HL-60/S4 treated with phorbol 12-myristate 13-acetate at 8.2 ng/mL for 4 days and 3 days (cell line): Measurements from ENCODE around the gene MMD2.
"Not testable (repeated sequence)": the region's sequence is repeated elsewhere in the genome, so short reads cannot be mapped to it uniquely, and the experiment has no call there.

ENCODE experiments used
- in situ Hi-C: fragments of 300-500 bp; cut with MboI; formaldehyde crosslinking; loops from 2 replicates; pipeline ENCODE4 v1.15.0; 2022; ENCODE audit warnings: low sequenced_read_pairs

MMD2 gene

GRCh38 chr7:4958477-4959301, at the start of gene MMD2:
MMD2 (minus strand) TSS chr7:4959187; CDS start chr7:4959017, 170 bp downstream.
- in situ Hi-C loops: no loop called here

GRCh38 chr7:5005066-5005465, 46.1 kb upstream of the MMD2 start:
- in situ Hi-C loops: no loop called here

- in situ Hi-C loops: no loop called here
These were observed 42.9 kb upstream of the MMD2 start for GRCh38 chr7:5001911-5002310.

DNA sequence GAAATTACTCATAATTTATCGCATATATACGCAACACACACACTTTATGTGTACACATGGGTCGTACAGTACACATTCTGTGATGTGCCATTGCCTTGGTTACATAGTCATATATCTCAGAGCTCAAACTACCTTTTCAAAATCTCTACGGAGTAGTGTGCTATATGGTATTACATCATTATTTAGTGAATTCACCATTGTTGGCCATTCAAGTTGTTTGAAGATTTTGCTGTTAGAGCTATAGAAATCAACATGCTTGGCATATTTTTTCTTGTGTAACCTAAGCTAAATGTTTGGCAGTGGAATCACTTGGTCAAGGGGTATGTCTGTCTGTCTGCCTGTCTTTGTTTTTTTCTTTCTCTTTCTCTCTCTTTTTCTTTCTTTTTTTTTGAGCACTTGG, 42.0 kb upstream of the MMD2 start:
- in situ Hi-C loops: no loop called here

DNA sequence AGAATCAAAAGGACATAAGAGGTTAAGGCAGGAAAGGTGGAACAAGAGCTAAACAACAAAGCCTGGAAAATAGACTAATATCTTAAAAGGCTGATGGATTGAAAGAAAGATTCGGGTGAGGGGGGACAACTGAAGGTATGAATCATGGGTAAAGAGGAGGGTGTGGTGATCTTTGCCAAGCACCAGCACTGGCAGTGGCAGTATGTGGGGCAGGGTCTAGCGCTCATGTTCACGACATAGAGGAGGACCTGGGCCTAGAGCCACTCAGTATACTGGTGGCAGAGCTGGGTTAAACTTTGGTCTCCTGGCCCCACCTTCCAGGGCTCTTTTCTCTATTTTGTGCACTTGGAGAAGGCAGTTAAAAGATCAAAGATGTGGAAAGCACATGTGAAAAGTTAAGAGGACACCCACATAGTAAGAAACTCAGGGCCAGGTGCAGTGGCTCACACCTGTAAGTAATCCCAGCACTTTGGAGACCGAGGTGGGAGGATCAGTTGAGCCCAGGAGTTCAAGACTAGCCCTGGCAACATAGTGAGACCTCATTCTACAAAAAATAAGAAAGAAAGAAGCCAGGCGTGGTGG, 40.5 kb upstream of the MMD2 start:
- in situ Hi-C loops: no loop called here

GRCh38 chr7:4998910-4999309, 39.9 kb upstream of the MMD2 start:
- in situ Hi-C loops: no loop called here

- in situ Hi-C loops: no loop called here
These were observed 39.3 kb upstream of the MMD2 start for GRCh38 chr7:4998244-4998643.

DNA sequence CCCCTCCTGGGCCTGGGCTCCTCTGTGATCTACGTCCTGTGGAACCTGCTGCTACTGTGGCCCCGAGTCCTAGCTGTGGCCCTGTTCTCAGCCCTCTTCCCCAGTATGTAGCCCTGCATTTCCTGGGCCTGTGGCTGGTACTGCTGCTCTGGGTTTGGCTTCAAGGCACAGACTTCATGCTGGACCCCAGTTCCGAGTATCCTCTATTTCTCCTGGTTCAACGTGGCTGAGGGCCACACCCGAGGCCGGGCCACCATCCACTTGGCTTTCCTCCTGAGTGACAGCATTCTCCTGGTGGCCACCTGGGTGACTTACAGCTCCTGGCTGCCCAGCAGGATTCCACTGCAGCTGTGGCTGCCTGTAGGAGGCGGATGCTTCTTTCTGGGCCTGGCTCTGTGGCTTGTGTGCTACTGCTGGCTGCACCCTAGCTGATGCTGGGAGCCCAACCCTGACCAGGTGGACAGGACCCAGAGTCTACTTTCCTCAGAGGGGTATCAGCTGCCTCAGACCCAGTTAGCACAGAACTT, 37.8 kb upstream of the MMD2 start:
- in situ Hi-C loops: no loop called here

DNA sequence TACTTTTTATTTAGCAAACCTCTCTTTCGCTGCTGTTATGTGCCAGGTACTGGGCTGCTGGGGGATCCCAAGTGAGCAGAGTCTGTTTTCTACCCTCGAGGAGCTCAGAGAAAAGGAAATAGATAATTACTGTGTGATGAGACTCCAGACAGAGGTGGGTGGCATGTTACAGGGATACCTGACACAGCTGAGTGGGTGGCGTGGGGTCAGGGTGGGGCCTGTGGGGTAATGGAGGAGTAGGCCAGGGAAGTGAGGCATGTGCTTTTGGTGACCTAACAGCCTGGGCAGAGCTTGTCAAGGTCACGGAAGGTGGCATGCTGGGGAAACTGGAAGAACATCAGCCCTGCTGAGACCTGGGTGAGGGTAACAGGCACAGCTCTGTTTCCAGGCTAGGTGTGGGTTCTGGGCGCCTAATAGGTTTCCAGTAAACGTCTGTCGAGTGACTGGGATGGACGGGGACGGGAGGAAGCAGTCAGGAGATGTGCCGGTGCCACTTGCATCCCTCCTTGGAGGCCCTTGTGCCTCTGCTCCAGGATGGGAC, 36.5 kb upstream of the MMD2 start:
- in situ Hi-C loops: no loop called here

GRCh38 chr7:4993471-4993870, 34.5 kb upstream of the MMD2 start:
- in situ Hi-C loops: no loop called here

DNA sequence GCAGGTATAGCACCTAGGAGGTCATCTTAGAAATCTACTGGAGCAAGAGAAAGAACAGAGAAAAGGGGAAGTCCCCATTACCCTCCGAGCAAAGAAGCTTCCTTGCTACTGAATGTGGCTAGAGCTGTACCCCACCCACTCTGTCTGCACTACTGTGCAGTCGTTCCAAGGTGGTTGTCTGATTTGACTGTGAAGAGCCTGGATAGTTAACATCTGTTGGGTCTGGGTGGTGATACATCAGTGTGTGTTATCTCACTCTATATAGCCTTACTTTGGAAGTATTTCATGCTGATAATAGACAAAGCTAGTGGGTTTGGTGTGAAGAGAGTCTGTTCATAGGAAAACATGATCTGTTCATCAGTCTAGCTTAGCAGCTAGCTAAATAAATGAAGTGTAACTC, 23.8 kb upstream of the MMD2 start:
- in situ Hi-C loops: not testable (repeated sequence)

GRCh38 chr7:4981295-4981890, 22.4 kb upstream of the MMD2 start:
- in situ Hi-C loops: not testable (repeated sequence)

DNA sequence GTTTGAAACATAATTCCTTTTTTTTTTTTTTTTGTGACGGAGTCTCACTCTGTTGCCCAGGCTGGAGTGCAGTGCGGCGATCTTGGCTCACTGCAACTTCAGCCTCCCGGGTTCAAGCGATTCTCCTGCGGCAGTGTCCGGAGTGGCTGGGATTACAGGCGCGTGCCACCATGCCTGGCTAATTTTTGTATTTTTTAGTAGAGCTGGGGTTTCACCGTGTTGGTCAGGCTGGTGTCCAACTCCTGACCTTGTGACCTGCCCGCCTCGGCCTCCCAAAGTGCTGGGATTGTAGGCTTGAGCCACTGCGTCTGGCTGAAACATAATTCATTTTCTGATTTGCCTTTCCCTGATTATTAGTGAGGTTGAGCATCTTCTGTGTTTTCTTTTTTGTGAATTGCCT, 16.6 kb upstream of the MMD2 start:
- in situ Hi-C loops: not testable (repeated sequence)

GRCh38 chr7:4973728-4974198, 14.8 kb upstream of the MMD2 start:
- in situ Hi-C loops: no loop called here

GRCh38 chr7:4972446-4972845, 13.5 kb upstream of the MMD2 start:
- in situ Hi-C loops: not testable (repeated sequence)

DNA sequence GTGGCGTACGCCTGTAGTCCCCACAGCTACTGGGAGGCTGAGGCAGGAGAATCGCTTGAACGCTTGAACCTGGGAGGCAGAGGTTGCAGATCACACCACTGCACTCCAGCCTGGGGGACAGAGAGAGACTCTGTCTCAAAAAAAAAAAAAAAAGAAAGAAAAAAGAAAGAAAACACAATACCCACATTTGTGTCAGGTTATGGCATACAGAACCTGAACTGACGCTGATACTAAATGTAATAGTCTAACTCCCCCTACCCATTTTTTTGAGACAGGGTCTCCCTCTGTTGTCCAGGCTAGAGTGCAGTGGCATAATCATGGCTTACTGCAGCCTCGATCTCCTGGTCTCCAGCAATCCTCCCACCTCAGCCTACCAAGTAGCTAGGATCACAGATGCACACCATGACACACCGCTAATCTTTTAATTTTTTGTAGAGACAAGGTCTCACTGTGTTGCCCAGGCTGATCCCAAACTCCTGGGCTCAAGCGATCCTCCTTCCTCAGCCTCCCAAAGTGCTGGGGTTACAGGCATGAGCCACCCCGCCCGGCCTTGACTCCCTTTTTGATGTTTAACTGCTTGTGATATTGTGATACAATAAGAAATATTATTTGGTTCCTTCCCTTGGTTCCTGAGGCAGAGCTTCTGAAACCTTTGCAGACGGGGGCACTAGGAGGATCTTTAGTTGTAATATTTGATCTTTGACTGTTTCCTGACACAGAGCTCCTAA, 6.5 kb upstream of the MMD2 start:
- in situ Hi-C loops: no loop called here

- in situ Hi-C loops: no loop called here
These were observed 5.5 kb upstream of the MMD2 start for GRCh38 chr7:4964506-4964905.

GRCh38 chr7:4962872-4963775, 4.1 kb upstream of the MMD2 start:
- in situ Hi-C loops: no loop called here

- in situ Hi-C loops: no loop called here
These were observed 1.4 kb upstream of the MMD2 start for GRCh38 chr7:4960363-4960762.

DNA sequence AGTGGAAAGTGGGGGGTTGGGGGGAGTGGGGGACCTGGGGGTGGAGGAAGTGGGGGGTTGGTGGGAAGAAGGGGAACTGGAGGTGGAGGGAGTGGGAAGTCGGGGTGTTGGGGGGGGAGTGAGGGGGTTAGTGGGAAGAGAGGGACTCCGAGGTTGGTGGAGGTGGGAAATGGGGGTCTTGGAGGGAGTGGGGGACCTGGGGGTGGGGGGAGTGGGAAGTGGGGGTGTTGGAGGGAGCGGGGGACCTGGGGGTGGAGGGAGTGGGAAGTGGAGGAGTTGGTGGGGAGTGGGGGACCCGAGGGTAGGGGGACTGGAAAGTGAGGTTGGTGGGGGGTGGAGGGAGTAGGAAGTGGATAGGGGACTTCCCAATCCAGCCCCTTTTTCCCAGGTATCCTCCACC, 906 bp upstream of the MMD2 start:
- in situ Hi-C loops: no loop called here
